Iris pigment epithelial cell (primary cell): ENCODE results near the gene SSR2.
A peak's percentile ranks its signal among the peaks of the same experiment; 100 is the strongest.
"Not testable (repeated sequence)": the region's sequence is repeated elsewhere in the genome, so short reads cannot be mapped to it uniquely, and the experiment has no call there.

Source experiments
- DNase-seq: peaks from one replicate; pipeline ENCODE4 v3.0.0-alpha.2; 2011; ENCODE audit warnings: low read depth

SSR2 gene

GRCh38 chr1:155993595-155993994 is 27.2 kb downstream of the SSR2 start:
- no peak for DNase-seq

GRCh38 chr1:155990005-155990739 is 30.6 kb downstream of the SSR2 start:
- DNase-seq = no peak

GRCh38 chr1:155989242-155990004 is 31.3 kb downstream of the SSR2 start:
- DNase-seq = peak; percentile 48

GRCh38 chr1:155984903-155985645 is 35.7 kb downstream of the SSR2 start:
- not testable (repeated sequence) for DNase-seq

GRCh38 chr1:155984341-155984740 is 36.4 kb downstream of the SSR2 start:
- no peak for DNase-seq

- peak; percentile 65 for DNase-seq
Observed at GRCh38 chr1:155983191-155984024, 37.3 kb downstream of the SSR2 start.

- DNase-seq = no peak
Observed at GRCh38 chr1:155982106-155982505, 38.6 kb downstream of the SSR2 start.

- peak; percentile 80 for DNase-seq
Observed at GRCh38 chr1:155981266-155982088, 39.3 kb downstream of the SSR2 start.

- no peak for DNase-seq
Observed at GRCh38 chr1:155979597-155980343, 41.0 kb downstream of the SSR2 start.

- peak; percentile 25 for DNase-seq
Observed at GRCh38 chr1:155978973-155979429, 41.8 kb downstream of the SSR2 start.

- peak; percentile 50 for DNase-seq
Observed at GRCh38 chr1:155978325-155978972, 42.3 kb downstream of the SSR2 start, which contains the start of gene ARHGEF2. ARHGEF2 (minus strand) TSS chr1:155978547; CDS start chr1:155978427, 120 bp downstream.

GRCh38 chr1:155977690-155978324 is 42.9 kb downstream of the SSR2 start:
- DNase-seq = no peak

- DNase-seq = no peak
Observed at GRCh38 chr1:155976913-155977689, 43.6 kb downstream of the SSR2 start.

- peak; percentile 35 for DNase-seq
Observed at GRCh38 chr1:155976062-155976912, 44.5 kb downstream of the SSR2 start.

GRCh38 chr1:155975375-155976061 is 45.2 kb downstream of the SSR2 start:
- DNase-seq = no peak
